ENCODE measurements around the gene SIX2. TPM values are rescaled to one million over a fixed set of nuclear protein-coding genes. Genes with fewer than 3 reads are reported as not detected.

Gene SIX2
- total and polyA plus RNA-seq, 8 donors: 2.8 to 6.2 (median 3.6) TPM

DNA sequence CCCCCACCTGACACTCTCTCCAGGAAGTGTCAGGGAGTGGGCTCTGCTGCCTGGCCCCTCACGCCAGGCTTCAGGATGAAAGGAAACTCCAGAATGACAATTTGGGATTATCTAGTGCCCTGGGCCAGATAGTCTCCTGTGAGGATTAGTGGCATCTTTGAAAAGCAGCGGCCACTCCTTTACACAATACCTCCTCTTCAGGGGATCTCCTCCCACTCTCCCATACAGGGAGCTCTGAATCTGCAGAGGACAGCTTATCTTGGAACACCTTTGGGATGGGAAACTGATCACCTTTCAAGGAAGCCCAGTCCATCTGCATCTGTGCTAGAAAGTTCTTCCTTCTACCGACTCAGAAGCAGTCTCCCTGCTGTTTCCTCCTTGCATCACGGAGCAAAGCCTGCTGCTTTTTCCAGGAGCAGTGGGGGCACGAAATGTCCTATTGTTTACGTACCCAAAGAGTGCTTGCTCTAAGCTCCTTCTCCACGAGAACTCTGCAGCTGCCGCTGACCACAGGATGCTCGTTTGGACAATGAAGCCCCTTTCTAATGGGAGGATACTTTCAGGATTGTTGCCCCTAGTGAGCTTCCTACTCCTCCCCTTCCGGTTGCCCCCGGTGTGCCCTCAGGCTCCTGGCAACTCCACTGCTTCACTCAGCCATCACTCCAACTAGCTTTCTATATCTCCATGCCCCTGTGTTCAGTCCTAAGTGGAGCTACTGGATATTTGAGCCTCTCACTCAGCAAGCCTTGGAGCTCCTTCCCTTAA is 36.3 kb downstream of the SIX2 start:
- peak in 1 of 4 donors; percentile 4 for ATAC-seq
- no peak for FAIRE-seq

DNA sequence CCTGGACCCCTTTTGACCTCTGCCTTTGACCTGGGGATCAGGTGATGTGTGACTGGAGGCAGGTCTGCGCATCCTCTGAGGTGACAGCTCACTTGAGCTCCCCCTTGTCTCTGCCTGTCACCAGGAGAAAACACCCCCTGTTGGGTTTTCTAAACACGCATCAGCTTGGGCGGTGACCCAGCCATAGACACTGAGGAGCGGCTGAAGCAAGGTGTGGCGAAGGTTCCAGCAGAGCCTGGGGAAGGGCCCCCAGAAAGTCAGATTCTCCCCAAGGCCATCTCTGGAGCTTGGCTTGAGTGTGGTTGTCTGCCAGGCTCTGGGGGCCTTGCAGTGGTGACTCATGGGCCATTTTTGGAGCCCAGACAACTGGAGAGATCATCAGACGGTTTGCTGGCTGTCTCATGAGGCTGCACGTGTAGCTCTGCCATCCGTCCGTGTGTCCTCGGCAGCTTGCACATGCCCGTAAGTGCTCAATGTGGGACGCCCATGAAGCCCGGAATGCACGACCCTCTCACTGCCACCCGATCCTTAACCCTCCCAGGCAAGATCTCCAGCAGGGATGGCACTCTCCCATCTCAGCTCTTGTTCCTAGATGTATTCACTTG is 38.3 kb downstream of the SIX2 start:
- H3K27me3 ChIP-seq: no peaks in the 10 kb centered on the region
- no peaks in the 10 kb centered on the region for H3K4me1 ChIP-seq
- FAIRE-seq (no peak), ATAC-seq (peak in 1 of 4 donors; percentile 4), DNase-seq (no peak)
- intact Hi-C loops (cut with DNase I): no loop called here
- no peak overlapping the region for H3K27ac ChIP-seq
- 87 to 92% methylated on average over 15 of the region's 15 CpGs for WGBS, 2 donors
- no peaks in the 10 kb centered on the region for H3K36me3 ChIP-seq
- TF ChIP-seq, protein P1, sequence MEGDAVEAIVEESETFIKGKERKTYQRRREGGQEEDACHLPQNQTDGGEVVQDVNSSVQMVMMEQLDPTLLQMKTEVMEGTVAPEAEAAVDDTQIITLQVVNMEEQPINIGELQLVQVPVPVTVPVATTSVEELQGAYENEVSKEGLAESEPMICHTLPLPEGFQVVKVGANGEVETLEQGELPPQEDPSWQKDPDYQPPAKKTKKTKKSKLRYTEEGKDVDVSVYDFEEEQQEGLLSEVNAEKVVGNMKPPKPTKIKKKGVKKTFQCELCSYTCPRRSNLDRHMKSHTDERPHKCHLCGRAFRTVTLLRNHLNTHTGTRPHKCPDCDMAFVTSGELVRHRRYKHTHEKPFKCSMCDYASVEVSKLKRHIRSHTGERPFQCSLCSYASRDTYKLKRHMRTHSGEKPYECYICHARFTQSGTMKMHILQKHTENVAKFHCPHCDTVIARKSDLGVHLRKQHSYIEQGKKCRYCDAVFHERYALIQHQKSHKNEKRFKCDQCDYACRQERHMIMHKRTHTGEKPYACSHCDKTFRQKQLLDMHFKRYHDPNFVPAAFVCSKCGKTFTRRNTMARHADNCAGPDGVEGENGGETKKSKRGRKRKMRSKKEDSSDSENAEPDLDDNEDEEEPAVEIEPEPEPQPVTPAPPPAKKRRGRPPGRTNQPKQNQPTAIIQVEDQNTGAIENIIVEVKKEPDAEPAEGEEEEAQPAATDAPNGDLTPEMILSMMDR (IDR thresholded peaks at IDR 0.05): no peak
- no peak overlapping the region for H3K4me3 ChIP-seq
- no peaks in the 10 kb centered on the region for H3K9me3 ChIP-seq

More for the DNA sequence above, 36.3 kb downstream of the SIX2 start:
- intact Hi-C loops (cut with DNase I): no loop called here
- Histone ChIP-seq H3K4me3 (no peak overlapping the region), H3K36me3 (no peaks in the 10 kb centered on the region), H3K9me3 (no peaks in the 10 kb centered on the region), H3K27me3 (no peaks in the 10 kb centered on the region), H3K4me1 (no peaks in the 10 kb centered on the region), H3K27ac (no peak overlapping the region)
- no peak for DNase-seq
- WGBS, 2 donors: 44% methylated on average over 11 of the region's 11 CpGs
- TF ChIP-seq, protein P1 (IDR thresholded peaks at IDR 0.05): no peak

DNA sequence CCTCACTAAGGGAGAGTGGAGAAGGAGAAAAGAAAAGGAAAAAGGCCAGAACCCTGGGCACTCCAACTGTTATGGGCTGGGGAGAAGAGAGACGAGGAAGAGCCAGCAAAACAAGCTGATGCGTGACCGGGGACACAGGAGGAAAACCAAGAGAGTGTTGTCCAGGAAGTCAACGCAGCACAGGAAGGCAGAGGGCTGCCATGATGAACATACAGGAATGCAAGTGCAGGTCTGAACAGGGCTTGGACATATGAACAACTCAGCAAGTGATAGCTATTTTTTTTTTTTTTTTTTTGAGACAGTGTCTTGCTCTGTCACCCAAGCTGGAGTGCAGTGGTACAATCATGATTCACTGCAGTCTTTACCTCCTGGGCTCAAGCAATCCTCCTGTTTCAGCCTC is 39.3 kb downstream of the SIX2 start:
- TF ChIP-seq, protein P1 (IDR thresholded peaks at IDR 0.05): no peak
- 93 to 96% methylated on average over 4 of the region's 4 CpGs for whole genome bisulfite sequencing, 2 donors

DNA sequence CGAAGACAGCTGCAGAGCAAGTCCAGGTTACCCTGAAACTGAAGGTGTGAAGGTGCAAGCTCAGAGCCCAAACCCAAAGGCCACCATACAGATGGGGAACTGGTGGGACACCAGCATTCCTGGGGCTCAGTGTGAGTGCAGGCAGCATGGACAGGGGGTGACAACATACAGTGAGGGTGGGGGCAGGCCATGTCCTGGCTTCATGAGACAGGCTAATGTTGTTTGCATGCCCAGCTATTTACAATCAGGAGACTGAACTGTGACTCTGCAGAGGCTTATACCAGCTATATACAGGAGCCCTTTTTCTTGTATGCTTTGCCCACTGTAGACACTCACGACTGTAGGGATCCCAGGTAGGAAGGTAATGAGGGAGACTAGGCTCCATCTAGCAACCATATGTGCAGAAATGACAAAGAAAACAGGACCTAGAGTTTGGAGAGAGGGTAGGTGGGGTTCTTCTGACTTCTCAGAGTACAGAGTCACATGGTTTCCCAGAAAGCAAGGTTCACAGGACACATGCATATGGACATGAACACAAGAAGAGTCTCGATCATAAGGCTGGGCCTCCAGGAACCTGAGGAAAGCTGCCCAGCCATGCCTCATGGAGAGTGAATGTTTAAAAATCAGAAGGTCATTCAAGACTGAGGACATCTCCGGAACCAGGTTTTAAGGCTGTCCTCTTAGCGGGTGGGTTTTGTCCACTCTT is 41.4 kb downstream of the SIX2 start:
- Histone ChIP-seq H3K9me3 (no peaks in the 10 kb centered on the region), H3K36me3 (no peaks in the 10 kb centered on the region), H3K4me3 (no peak overlapping the region), H3K27me3 (peaks cover 0 to 3% (median 0%) of the 10 kb centered on the region in 4 donors), H3K4me1 (no peaks in the 10 kb centered on the region), H3K27ac (no peak overlapping the region)
- no peak for DNase-seq
- no peak for FAIRE-seq
- TF ChIP-seq, protein P1 (IDR thresholded peaks at IDR 0.05): no peak
- WGBS, 2 donors: 86 to 93% methylated on average over 5 of the region's 5 CpGs
- no peak for ATAC-seq
- intact Hi-C loops (cut with DNase I): no loop called here

More for the DNA sequence above, 39.3 kb downstream of the SIX2 start:
- Histone ChIP-seq H3K27me3 (peaks cover 0 to 3% (median 0%) of the 10 kb centered on the region in 4 donors), H3K27ac (no peak overlapping the region), H3K4me1 (no peaks in the 10 kb centered on the region), H3K4me3 (no peak overlapping the region), H3K36me3 (no peaks in the 10 kb centered on the region), H3K9me3 (no peaks in the 10 kb centered on the region)
- ATAC-seq (no peak), FAIRE-seq (no peak), DNase-seq (no peak)
- intact Hi-C loops (cut with DNase I): no loop called here
